ENCODE data around the gene CNN2.

The CNN2 gene

DNA sequence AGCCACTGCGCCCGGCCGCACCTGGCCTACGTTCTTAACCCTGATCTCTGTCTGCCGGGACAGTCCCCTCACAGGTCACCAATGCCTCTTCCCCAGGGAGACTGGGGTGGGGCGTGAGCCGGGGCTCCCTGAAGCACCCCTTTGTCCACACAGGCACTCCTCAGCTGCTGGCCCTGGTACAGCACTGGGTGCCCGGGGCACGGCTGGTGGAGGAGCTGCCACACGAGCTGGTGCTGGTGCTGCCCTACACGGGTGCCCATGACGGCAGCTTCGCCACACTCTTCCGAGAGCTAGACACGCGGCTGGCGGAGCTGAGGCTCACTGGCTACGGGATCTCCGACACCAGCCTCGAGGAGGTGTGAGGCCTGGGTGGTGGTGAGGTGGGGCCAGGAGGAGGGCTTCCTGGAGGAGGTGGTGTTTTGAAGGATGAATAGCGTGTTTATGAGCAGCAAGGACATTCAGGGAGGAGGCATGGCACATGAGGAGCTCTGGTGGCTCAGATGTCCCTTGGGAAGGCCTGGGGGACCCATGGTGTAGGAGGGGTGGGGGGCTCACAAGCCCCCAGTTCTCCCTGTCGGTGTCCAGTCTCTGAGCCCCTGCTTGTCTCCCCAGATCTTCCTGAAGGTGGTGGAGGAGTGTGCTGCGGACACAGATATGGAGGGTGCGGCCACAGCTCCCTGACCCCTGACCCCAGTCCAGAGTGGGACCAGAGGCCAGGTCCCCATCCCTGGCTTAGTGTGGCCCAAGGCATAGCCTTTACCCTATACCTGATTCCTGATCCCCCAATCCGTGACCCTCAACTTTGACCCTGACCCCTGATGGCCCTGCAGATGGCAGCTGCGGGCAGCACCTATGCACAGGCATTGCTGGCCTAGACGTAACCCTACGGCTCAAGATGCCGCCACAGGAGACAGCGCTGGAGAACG is 27.0 kb downstream of the CNN2 start:
- TF ChIP-seq, protein P1, sequence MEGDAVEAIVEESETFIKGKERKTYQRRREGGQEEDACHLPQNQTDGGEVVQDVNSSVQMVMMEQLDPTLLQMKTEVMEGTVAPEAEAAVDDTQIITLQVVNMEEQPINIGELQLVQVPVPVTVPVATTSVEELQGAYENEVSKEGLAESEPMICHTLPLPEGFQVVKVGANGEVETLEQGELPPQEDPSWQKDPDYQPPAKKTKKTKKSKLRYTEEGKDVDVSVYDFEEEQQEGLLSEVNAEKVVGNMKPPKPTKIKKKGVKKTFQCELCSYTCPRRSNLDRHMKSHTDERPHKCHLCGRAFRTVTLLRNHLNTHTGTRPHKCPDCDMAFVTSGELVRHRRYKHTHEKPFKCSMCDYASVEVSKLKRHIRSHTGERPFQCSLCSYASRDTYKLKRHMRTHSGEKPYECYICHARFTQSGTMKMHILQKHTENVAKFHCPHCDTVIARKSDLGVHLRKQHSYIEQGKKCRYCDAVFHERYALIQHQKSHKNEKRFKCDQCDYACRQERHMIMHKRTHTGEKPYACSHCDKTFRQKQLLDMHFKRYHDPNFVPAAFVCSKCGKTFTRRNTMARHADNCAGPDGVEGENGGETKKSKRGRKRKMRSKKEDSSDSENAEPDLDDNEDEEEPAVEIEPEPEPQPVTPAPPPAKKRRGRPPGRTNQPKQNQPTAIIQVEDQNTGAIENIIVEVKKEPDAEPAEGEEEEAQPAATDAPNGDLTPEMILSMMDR (IDR thresholded peaks at IDR 0.05; ENCODE audit: low read depth, low read length, missing control alignments) = no peak
- no peak for DNase-seq (ENCODE audit: extremely low read depth, low read depth)
- no peak overlapping the region for H3K4me3 ChIP-seq (replicated peaks; ENCODE audit: low read depth, low read length)

DNA sequence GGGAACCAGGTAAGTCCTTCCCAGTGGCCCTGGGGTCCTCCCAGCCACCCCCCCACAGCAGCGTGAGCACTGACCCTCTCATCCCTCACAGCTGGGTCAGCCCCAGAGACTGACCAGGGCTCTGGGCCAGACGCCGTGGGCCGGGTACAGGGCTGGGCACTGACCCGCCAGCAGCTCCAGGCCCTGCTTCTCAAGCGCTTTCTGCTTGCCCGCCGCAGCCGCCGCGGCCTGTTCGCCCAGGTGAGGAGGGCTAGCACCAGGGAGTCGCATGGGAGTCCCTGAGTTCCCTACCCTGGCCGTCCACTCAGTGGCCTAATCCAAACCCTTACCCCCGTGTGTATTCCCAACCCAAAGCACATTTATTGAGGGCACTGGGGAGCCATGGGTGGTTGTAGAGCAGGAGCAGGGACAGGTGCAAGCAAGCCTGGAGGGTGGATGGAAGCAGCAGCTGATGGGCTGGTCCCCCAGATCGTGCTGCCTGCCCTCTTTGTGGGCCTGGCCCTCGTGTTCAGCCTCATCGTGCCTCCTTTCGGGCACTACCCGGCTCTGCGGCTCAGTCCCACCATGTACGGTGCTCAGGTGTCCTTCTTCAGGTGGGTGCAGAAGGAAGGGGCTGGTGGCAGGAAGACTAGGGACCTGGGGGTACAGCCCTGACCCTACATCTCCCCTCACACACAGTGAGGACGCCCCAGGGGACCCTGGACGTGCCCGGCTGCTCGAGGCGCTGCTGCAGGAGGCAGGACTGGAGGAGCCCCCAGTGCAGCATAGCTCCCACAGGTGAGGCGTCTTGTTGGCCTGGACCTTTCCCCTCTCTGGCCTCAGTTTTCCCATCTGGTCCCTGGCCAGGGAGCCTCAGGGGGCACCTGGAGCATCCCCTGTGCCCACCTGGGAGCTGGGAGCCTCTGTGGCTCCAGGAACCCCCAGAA is 28.0 kb downstream of the CNN2 start:
- DNase-seq (ENCODE audit: extremely low read depth, low read depth) = no peak
- no peak overlapping the region for H3K4me3 ChIP-seq (replicated peaks; ENCODE audit: low read depth, low read length)
- TF ChIP-seq, protein P1 (IDR thresholded peaks at IDR 0.05; ENCODE audit: low read depth, low read length, missing control alignments) = no peak

DNA sequence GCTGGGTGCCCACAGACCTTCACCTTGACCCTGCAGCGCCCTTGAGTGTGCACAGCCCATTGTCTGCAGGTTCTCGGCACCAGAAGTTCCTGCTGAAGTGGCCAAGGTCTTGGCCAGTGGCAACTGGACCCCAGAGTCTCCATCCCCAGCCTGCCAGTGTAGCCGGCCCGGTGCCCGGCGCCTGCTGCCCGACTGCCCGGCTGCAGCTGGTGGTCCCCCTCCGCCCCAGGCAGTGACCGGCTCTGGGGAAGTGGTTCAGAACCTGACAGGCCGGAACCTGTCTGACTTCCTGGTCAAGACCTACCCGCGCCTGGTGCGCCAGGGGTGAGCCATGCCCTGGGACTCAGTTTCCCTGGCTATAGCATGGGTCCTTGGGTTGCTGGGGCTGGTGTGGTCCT is 28.6 kb downstream of the CNN2 start:
- H3K4me3 ChIP-seq (replicated peaks; ENCODE audit: low read depth, low read length) = no peak overlapping the region
- no peak for DNase-seq (ENCODE audit: extremely low read depth, low read depth)
- TF ChIP-seq, protein P1 (IDR thresholded peaks at IDR 0.05; ENCODE audit: low read depth, low read length, missing control alignments) = no peak

DNA sequence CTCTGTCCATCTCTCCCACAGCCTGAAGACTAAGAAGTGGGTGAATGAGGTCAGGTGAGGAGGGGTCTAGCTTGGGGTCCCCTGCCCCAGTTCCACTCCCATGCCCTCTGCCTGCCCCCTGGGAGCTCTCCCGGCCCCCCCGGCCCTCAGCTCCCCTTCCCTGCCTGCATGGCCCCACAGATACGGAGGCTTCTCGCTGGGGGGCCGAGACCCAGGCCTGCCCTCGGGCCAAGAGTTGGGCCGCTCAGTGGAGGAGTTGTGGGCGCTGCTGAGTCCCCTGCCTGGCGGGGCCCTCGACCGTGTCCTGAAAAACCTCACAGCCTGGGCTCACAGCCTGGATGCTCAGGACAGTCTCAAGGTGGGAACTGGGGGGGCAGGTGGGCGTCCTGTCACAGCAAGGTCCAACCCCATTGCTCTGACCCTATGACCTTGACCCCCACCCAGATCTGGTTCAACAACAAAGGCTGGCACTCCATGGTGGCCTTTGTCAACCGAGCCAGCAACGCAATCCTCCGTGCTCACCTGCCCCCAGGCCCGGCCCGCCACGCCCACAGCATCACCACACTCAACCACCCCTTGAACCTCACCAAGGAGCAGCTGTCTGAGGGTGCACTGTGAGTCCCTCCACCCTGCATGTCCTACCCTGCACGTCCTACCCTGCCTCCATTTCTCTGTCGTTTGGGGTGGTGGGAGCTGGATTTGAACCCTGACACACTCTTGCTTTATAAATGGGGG is 29.6 kb downstream of the CNN2 start:
- TF ChIP-seq, protein P1 (IDR thresholded peaks at IDR 0.05; ENCODE audit: low read depth, low read length, missing control alignments) = no peak
- H3K4me3 ChIP-seq (replicated peaks; ENCODE audit: low read depth, low read length) = no peak overlapping the region
- no peak for DNase-seq (ENCODE audit: extremely low read depth, low read depth)

DNA sequence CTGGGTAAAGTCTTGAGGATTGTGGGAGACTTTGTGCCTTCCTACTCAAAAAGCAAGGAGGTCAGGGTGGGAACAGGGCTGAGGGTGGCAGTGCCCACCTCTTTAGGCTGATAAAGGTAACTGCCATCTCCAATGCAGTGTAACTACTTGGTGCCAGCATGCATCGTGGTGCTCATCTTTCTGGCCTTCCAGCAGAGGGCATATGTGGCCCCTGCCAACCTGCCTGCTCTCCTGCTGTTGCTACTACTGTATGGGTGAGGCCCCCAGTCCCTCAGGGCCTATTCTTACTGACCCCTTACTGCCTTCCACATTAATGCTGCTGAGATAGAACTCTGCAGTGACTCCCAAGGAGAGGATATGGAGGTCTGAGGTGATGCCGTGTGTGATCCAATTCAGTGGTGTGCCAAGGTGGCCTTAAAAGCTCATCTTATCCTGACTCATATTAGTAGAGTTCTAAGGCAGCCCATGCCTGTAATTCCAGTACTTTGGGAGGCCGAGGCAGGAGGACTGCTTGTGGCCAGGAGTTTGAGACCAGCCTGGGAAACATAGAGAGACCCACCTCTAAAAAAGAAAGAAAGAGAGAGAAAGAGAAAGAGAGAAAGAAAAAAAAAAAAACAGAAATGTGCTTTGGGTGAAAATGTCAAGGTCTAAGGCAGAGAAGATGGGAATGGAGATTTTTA is 30.9 kb downstream of the CNN2 start:
- H3K4me3 ChIP-seq (replicated peaks; ENCODE audit: low read depth, low read length) = no peak overlapping the region
- DNase-seq (ENCODE audit: extremely low read depth, low read depth) = peak; percentile 33
- TF ChIP-seq, protein P1 (IDR thresholded peaks at IDR 0.05; ENCODE audit: low read depth, low read length, missing control alignments) = no peak

DNA sequence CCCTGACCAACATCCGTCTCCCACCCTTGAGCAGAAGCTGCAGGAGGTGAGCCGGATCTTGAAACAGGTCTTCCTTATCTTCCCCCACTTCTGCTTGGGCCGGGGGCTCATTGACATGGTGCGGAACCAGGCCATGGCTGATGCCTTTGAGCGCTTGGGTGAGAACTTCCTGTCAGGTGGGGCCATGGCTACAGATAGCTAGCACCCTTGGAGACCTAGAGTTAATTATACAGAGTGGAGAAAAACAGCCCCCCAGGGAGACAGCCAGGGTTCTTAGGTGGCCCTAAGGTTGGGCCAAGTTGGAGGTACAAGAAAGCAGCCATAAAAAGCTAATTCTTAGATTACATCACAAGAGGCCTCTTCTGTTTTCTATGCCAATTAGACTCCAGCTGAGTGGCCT is 31.7 kb downstream of the CNN2 start:
- DNase-seq (ENCODE audit: extremely low read depth, low read depth) = no peak

More for the DNA sequence above, 31.7 kb downstream of the CNN2 start:
- TF ChIP-seq, protein P1 (IDR thresholded peaks at IDR 0.05; ENCODE audit: low read depth, low read length, missing control alignments) = no peak
- no peak overlapping the region for H3K4me3 ChIP-seq (replicated peaks; ENCODE audit: low read depth, low read length)
